Placental epithelial cell (primary cell): ENCODE data around the gene TMEM100. TPM values are rescaled to one million over a fixed set of nuclear protein-coding genes. Genes with fewer than 3 reads are reported as not detected.

Source experiments
- total RNA-seq: library from RNA; depleted of rRNA; stranded (reverse); fragments of >200 nt; gene quantifications from 2 replicates; pipeline ENCODE4 v1.2.3, GENCODE V29; 2012

TMEM100 gene
- total RNA-seq: not detected in 2 replicates

GRCh38 chr17:55722742-55723487 is at the start of gene TMEM100:
Gene TMEM100 (minus strand): TSS chr17:55722864. CDS start chr17:55721070, 1,794 bp downstream.

GRCh38 chr17:55750750-55751657 is 28.3 kb upstream of the TMEM100 start, which contains the start of gene PCTP:
Gene PCTP (plus strand): TSS chr17:55751051. CDS start chr17:55751104, 53 bp downstream.

Other genes starting within 250 kb of the TMEM100 start
- under 0.01 TPM in 1 of 2 replicates, not detected in the other for gene SMIM36, start 211.4 kb downstream of the TMEM100 start, total RNA-seq
- gene PCTP, start 28.2 kb upstream of the TMEM100 start, total RNA-seq: 25.1 and 30.5 TPM in 2 replicates